Suprapubic skin (tissue), 4 donors: ENCODE results near the gene FUOM. TPM values are rescaled to one million over a fixed set of nuclear protein-coding genes. Genes with fewer than 3 reads are reported as not detected.

ENCODE experiments used
- DNase-seq, 2 donors: peaks; one replicate each; pipeline ENCODE4 v3.0.0-alpha.2; 2019; ENCODE audit warnings: low spot score in 2 of 2
- H3K27ac ChIP-seq: fragments of 200-600 bp; sonication (generic); one replicate; pipeline ENCODE4 v1.5.1; 2019
- H3K27me3 ChIP-seq: fragments of 200-600 bp; sonication (generic); one replicate; pipeline ENCODE4 v1.5.1; 2019
- H3K36me3 ChIP-seq: fragments of 200-600 bp; sonication (generic); one replicate; pipeline ENCODE4 v1.5.1; 2019
- H3K4me1 ChIP-seq: fragments of 200-600 bp; sonication (generic); one replicate; pipeline ENCODE4 v1.5.1; 2019
- H3K4me3 ChIP-seq: fragments of 200-600 bp; sonication (generic); one replicate; pipeline ENCODE4 v1.5.1; 2019; ENCODE audit warnings: mild to moderate bottlenecking
- H3K9me3 ChIP-seq: fragments of 200-600 bp; sonication (generic); one replicate; pipeline ENCODE4 v1.5.1; 2019
- EP300 ChIP-seq: sonication (generic); formaldehyde crosslinking; IDR thresholded peaks from one replicate; pipeline ENCODE4 v1.6.1; 2017; ENCODE audit warnings: antibody characterized with exemption
- POLR2A ChIP-seq, 2 donors: fragments of 450-650 bp; IDR thresholded peaks; one replicate each; pipeline ENCODE4 v1.6.1; 2017; ENCODE audit warnings: antibody characterized with exemption in 2 of 2, mild to moderate bottlenecking in 2 of 2, moderate library complexity in 2 of 2
- POLR2AphosphoS5 ChIP-seq, 3 donors: sonication (generic); formaldehyde crosslinking; IDR thresholded peaks; one replicate each; pipeline ENCODE4 v1.6.1; 2017; ENCODE audit warnings: antibody characterized with exemption in 3 of 3
- WGBS: methylation state at CpG from one replicate; pipeline ENCODE4 v1.1.5; 2018; 5-methylcytosine and 5-hydroxymethylcytosine counted together
- total RNA-seq, 4 donors: library from RNA; depleted of rRNA; stranded (reverse); fragments of >200 nt; gene quantifications; one replicate each; pipeline ENCODE4 v1.1.0, GENCODE V29; 2016
- TF ChIP-seq, protein P1 (sequence below), 2 donors: fragments of 200-600 bp in 1 of 2; fragments of 450-650 bp in 1 of 2; sonication (generic) in 1 of 2; IDR thresholded peaks; one replicate each; pipeline ENCODE4 v1.5.1; 2016 to 2019; ENCODE audit warnings: antibody characterized with exemption in 2 of 2, mild to moderate bottlenecking in 1 of 2, moderate library complexity in 1 of 2

Gene FUOM
- total RNA-seq, 4 donors from 2014 or later: 7.8 to 13.8 (median 11.7) TPM

DNA sequence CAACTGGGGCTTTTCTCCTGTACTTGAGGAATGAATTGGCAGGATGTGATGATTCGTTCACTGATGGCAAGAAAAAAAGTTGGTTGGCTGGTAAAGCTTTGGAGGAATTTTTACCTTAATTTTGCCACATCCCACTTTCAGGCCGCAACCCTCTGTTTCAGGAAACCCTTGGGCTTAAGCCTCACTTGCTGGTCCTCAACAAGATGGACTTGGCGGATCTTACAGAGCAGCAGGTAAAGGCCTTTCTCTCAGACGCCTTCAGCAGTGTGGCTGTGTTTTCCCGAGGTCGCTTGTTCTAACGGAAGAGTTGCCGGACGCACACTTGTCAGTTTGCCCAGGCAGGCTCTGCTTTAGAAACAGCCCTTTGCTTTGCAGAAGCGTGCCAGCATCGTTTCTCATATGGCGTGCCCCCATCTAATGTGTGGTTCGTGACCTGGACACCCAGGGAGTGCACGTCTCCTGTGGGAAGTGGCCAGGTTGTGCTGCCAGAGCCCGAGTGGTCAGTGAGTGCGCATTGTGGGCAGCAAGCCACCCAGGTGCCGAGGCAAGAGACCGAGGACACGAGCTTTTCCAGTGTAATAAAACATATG lies 38.3 kb upstream of the FUOM start:
- WGBS: 93% methylated on average over 19 of the region's 19 CpGs
- peak in 1 of 2 donors; percentile 53 for DNase-seq
- TF ChIP-seq EP300: no peak
- TF ChIP-seq POLR2A (IDR thresholded peaks at IDR 0.05): no peak
- no peak for TF ChIP-seq POLR2AphosphoS5 (IDR thresholded peaks at IDR 0.05)
- TF ChIP-seq, protein P1, sequence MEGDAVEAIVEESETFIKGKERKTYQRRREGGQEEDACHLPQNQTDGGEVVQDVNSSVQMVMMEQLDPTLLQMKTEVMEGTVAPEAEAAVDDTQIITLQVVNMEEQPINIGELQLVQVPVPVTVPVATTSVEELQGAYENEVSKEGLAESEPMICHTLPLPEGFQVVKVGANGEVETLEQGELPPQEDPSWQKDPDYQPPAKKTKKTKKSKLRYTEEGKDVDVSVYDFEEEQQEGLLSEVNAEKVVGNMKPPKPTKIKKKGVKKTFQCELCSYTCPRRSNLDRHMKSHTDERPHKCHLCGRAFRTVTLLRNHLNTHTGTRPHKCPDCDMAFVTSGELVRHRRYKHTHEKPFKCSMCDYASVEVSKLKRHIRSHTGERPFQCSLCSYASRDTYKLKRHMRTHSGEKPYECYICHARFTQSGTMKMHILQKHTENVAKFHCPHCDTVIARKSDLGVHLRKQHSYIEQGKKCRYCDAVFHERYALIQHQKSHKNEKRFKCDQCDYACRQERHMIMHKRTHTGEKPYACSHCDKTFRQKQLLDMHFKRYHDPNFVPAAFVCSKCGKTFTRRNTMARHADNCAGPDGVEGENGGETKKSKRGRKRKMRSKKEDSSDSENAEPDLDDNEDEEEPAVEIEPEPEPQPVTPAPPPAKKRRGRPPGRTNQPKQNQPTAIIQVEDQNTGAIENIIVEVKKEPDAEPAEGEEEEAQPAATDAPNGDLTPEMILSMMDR (IDR thresholded peaks at IDR 0.05): no peak
- H3K4me3 ChIP-seq: no peak overlapping the region
- H3K4me1 ChIP-seq: peaks cover 18% of the 10 kb centered on the region
- H3K36me3 ChIP-seq: peaks cover 45% of the 10 kb centered on the region
- no peaks in the 10 kb centered on the region for H3K27me3 ChIP-seq
- H3K9me3 ChIP-seq: no peaks in the 10 kb centered on the region
- no peak overlapping the region for H3K27ac ChIP-seq

DNA sequence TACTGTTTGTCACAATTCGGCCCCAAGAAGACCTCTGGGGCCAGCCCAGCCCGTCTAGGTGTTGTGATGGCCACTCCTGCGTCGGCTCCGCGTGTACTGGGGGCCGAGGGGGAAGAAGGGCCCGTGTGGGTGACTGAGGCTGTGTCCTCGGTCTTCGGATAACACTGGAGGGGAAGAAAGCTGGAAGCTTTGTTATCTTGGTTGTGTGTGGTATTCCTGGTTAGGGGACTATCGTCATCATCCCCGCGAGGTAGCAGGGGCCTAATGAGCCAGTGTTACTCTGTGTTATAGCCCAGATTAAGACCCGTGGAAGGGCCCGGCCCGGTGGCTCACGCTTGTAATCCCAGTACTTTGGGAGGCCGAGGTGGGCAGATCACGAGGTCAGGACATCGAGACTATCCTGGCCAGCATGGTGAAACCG lies 37.0 kb upstream of the FUOM start:
- peak in 1 of 2 donors; percentile 53 for DNase-seq
- Histone ChIP-seq H3K27me3 (no peaks in the 10 kb centered on the region), H3K4me1 (peaks cover 18% of the 10 kb centered on the region), H3K4me3 (peak overlapping the region; percentile 90), H3K36me3 (peaks cover 32% of the 10 kb centered on the region), H3K27ac (peak overlapping the region; percentile 73), H3K9me3 (no peaks in the 10 kb centered on the region)
- 31% methylated on average over 19 of the region's 21 CpGs for WGBS
- TF ChIP-seq POLR2A (IDR thresholded peaks at IDR 0.05): no peak
- TF ChIP-seq, protein P1 (IDR thresholded peaks at IDR 0.05): no peak
- no peak for TF ChIP-seq POLR2AphosphoS5 (IDR thresholded peaks at IDR 0.05)
- TF ChIP-seq EP300: no peak

DNA sequence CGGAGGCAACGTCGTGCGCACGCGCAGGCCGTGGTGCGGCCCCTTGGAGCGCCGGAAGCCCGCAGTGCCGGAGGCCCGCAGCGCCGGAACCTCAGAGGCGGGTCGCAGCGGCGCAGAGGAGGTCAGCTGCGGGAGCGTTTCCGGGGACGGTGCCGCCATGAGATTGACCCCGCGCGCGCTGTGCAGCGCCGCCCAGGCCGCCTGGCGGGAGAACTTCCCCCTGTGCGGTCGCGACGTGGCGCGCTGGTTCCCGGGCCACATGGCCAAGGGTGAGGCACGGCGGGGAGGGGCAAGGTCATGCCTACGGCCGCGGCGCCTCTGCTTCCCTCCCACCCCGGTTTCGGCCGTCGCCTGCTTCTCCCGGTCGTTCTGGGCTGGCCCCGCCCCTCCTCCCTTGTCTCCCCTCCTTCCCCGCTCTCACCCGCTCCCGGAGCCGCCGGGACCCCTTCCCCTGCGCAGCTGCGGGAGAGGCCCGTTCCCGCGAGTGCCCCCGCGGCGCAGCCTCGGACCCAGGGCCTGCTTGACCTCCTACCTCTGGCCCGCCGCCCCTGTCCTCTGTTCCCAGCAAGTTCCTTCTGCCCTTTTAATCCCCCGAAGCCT lies 36.3 kb upstream of the FUOM start, which contains the start of gene MTG1:
TSS of gene MTG1 (plus strand) at position 94 of the 600 bp plus-strand sequence. CDS start at position 158, 64 bp downstream.
- TF ChIP-seq EP300: no peak
- TF ChIP-seq, protein P1 (IDR thresholded peaks at IDR 0.05): peak in 1 of 2 donors; percentile 15
- TF ChIP-seq POLR2AphosphoS5 (IDR thresholded peaks at IDR 0.05): peak in 2 of 3 donors; percentile 55 to 80
- TF ChIP-seq POLR2A (IDR thresholded peaks at IDR 0.05): peak in 1 of 2 donors; percentile 23
- DNase-seq: peak; percentile 93
- peak within 1 kb of the TSS; percentile 90 for H3K4me3 ChIP-seq
- H3K4me1 ChIP-seq: peaks cover 18% of the 10 kb centered on the region
- H3K9me3 ChIP-seq: no peaks in the 10 kb centered on the region
- peaks cover 27% of the 10 kb centered on the region for H3K36me3 ChIP-seq
- no peaks in the 10 kb centered on the region for H3K27me3 ChIP-seq
- peak within 1 kb of the TSS; percentile 73 for H3K27ac ChIP-seq
- 0% methylated on average over 10 of the region's 69 CpGs for WGBS

DNA sequence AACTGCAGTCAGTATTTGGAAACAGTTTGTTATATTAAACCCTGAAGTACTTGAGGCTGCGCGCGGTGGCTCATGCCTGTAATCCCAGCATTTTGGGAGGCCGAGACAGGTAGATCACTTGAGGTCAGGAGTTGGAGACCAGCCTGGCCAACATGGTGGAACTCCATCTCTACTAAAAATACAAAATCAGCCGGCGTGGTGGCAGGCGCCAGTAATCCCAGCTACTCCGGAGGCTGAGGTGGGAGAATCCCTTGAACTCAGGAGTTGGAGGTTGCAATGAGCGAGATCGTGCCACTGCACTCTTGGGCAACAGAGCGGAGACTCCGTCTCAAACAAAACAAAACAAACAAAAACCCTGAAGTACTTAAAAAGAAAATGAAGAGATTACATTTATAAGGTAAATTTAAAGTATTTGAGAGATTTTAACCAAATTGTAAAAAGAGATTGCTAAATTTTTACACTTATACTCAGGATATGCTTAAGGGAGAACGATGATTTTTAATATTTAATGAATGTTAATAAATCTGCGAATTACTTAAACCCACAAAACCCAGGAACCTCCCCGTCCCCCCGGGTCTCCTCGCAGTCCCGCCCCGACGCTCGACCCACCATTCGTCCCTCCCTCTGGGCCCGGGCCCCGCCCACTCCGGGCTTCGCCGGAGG lies 35.7 kb upstream of the FUOM start:
- Histone ChIP-seq H3K36me3 (peaks cover 23% of the 10 kb centered on the region), H3K4me3 (peak overlapping the region; percentile 90), H3K27me3 (no peaks in the 10 kb centered on the region), H3K4me1 (peaks cover 18% of the 10 kb centered on the region), H3K9me3 (no peaks in the 10 kb centered on the region), H3K27ac (no peak overlapping the region)
- 38% methylated on average over 27 of the region's 27 CpGs for WGBS
- TF ChIP-seq POLR2A (IDR thresholded peaks at IDR 0.05) (no peak), POLR2AphosphoS5 (IDR thresholded peaks at IDR 0.05) (no peak), EP300 (no peak)
- TF ChIP-seq, protein P1 (IDR thresholded peaks at IDR 0.05): no peak
- peak in 1 of 2 donors; percentile 42 for DNase-seq
